ENCODE data around the gene HPS4.
"Not testable (repeated sequence)": the region's sequence is repeated elsewhere in the genome, so short reads cannot be mapped to it uniquely, and the experiment has no call there.

HPS4 gene

DNA sequence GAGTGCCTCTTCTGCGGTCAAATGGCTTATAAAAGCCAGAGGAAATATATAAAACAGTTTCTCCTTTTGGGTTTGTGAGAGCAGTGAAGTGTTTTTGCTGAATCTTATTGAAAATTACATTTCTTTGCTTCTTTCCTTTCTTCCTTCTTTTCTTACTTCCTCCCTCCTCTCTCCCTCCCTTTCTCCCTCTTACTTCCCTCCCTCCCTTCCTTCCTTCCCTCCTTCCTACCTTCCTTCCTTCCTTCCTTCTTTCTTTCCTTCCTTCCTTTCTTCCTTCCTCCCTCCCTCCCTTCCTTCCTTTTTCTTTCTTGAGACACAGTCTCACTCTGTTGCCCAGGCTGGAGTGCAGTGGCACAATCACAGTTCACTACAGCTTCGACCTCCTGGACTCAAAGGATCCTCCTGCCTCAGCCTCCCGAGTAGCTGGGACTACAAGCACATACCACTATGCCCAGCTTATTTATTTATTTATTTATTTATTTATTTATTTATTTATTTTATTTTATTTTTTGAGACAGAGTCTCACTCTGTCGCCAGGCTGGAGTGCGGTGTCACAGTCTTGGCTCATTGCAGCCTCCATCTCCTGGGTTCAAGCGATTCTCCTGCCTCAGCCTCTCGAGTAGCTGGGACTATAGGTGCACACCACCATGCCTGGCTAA lies 74.9 kb downstream of the HPS4 start:
- not testable (repeated sequence) for DNase-seq

- DNase-seq, result no peak
These were observed 77.5 kb downstream of the HPS4 start for GRCh38 chr22:26406118-26406517.

GRCh38 chr22:26404851-26405421 lies 78.6 kb downstream of the HPS4 start:
- no peak for DNase-seq

- DNase-seq, result no peak
These were observed 81.9 kb downstream of the HPS4 start for GRCh38 chr22:26401726-26402125.

Data from CD4-positive, alpha-beta T cell treated with Interleukin-10 for 1 hour (primary cell).